ENCODE results near the gene ZFP36L1. TPM values are rescaled to one million over a fixed set of nuclear protein-coding genes. Genes with fewer than 3 reads are reported as not detected.
A peak's percentile ranks its signal among the peaks of the same experiment; 100 is the strongest.

ZFP36L1 gene
- total and polyA plus RNA-seq, 2 of the 13 experiments (the other 11 are each of a cell fraction or from before 2014, with no cell fraction given) = 7.4 to 10.2 TPM

GRCh38 chr14:68824517-68825347 is 31.9 kb upstream of the ZFP36L1 start (continued):
- TF ChIP-seq, protein P1, sequence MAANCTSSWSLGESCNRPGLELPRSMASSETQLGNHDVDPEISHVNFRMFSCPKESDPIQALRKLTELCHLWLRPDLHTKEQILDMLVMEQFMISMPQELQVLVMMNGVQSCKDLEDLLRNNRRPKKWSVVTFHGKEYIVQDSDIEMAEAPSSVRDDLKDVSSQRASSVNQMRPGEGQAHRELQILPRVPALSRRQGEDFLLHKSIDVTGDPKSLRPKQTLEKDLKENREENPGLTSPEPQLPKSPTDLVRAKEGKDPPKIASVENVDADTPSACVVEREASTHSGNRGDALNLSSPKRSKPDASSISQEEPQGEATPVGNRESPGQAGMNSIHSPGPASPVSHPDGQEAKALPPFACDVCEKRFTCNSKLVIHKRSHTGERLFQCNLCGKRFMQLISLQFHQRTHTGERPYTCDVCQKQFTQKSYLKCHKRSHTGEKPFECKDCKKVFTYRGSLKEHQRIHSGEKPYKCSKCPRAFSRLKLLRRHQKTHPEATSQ (CRISPR knock-in tag; IDR thresholded peaks at IDR 0.05; ENCODE audit: borderline replicate concordance) = peak; percentile 53; the same call in 1 of the 2 replicates
- TF ChIP-seq ZNF670 (CRISPR knock-in tag; IDR thresholded peaks at IDR 0.05; ENCODE audit: borderline replicate concordance) (no peak), DZIP1 (CRISPR knock-in tag; IDR thresholded peaks at IDR 0.05) (0 out of 2 replicates have a peak, but pooled peaks have one; percentile 74), ZXDC (CRISPR knock-in tag; IDR thresholded peaks at IDR 0.05) (no peak), ZNF552 (CRISPR knock-in tag; IDR thresholded peaks at IDR 0.05; ENCODE audit: borderline replicate concordance) (0 out of 2 replicates have a peak, but pooled peaks have one; percentile 71), MZF1 (CRISPR knock-in tag; IDR thresholded peaks at IDR 0.05; ENCODE audit: borderline replicate concordance) (peak; percentile 19; the same call in 1 of the 2 replicates), TRIM24 (CRISPR knock-in tag; IDR thresholded peaks at IDR 0.05) (no peak), NFIB (CRISPR knock-in tag; IDR thresholded peaks at IDR 0.05; ENCODE audit: borderline replicate concordance) (no peak), ZNF589 (CRISPR knock-in tag; conservative IDR thresholded peaks at IDR 0.05) (no peak), PHF5A (CRISPR knock-in tag; IDR thresholded peaks at IDR 0.05; ENCODE audit: low read depth, unreplicated experiment) (peak; percentile 37), ARNT2 (CRISPR knock-in tag; IDR thresholded peaks at IDR 0.05; ENCODE audit: low read depth) (no peak; the same call in 1 of the 2 replicates), ZNF260 (CRISPR knock-in tag; IDR thresholded peaks at IDR 0.05; ENCODE audit: borderline replicate concordance, low read depth) (no peak)
- TF ChIP-seq, protein P2, sequence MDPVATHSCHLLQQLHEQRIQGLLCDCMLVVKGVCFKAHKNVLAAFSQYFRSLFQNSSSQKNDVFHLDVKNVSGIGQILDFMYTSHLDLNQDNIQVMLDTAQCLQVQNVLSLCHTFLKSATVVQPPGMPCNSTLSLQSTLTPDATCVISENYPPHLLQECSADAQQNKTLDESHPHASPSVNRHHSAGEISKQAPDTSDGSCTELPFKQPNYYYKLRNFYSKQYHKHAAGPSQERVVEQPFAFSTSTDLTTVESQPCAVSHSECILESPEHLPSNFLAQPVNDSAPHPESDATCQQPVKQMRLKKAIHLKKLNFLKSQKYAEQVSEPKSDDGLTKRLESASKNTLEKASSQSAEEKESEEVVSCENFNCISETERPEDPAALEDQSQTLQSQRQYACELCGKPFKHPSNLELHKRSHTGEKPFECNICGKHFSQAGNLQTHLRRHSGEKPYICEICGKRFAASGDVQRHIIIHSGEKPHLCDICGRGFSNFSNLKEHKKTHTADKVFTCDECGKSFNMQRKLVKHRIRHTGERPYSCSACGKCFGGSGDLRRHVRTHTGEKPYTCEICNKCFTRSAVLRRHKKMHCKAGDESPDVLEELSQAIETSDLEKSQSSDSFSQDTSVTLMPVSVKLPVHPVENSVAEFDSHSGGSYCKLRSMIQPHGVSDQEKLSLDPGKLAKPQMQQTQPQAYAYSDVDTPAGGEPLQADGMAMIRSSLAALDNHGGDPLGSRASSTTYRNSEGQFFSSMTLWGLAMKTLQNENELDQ (CRISPR knock-in tag; IDR thresholded peaks at IDR 0.05; ENCODE audit: borderline replicate concordance) = no peak
- TF ChIP-seq, protein P3, sequence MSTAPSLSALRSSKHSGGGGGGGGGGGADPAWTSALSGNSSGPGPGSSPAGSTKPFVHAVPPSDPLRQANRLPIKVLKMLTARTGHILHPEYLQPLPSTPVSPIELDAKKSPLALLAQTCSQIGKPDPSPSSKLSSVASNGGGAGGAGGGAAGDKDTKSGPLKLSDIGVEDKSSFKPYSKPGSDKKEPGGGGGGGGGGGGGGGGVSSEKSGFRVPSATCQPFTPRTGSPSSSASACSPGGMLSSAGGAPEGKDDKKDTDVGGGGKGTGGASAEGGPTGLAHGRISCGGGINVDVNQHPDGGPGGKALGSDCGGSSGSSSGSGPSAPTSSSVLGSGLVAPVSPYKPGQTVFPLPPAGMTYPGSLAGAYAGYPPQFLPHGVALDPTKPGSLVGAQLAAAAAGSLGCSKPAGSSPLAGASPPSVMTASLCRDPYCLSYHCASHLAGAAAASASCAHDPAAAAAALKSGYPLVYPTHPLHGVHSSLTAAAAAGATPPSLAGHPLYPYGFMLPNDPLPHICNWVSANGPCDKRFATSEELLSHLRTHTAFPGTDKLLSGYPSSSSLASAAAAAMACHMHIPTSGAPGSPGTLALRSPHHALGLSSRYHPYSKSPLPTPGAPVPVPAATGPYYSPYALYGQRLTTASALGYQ (CRISPR knock-in tag; IDR thresholded peaks at IDR 0.05) = no peak

Measured in HepG2 (cell line).